SK-N-MC (cell line): ENCODE measurements around the gene ENHO.

Experiments used
- EZH2 ChIP-seq: fragments of 200-600 bp; sonication (generic); IDR thresholded peaks from one replicate; pipeline ENCODE4 v1.6.1; 2017; ENCODE audit warnings: antibody characterized with exemption
- FOXP2 ChIP-seq: optimal IDR thresholded peaks from 2 replicates; pipeline ENCODE3; 2011; ENCODE audit warnings: mild to moderate bottlenecking, moderate library complexity; ENCODE audit not compliant: insufficient read depth; ENCODE audit errors: extremely low read length, control extremely low read depth
- POLR2AphosphoS5 ChIP-seq: IDR thresholded peaks from 2 replicates; pipeline ENCODE4 v1.6.1; 2012; ENCODE audit warnings: mild to moderate bottlenecking, low read depth, low read length, borderline replicate concordance

GRCh38 chr9:34502891-34503290, 19.9 kb downstream of the ENHO start:
- TF ChIP-seq EZH2 (no peak), POLR2AphosphoS5 (no peak), FOXP2 (no peak)
